NCI-H774 (cell line): ENCODE measurements around the gene PANX3.

Source experiments
- DNase-seq: peaks from one replicate; lab custom pipeline; 2025; lab: John Stamatoyannopoulos, UW

The PANX3 gene

DNA sequence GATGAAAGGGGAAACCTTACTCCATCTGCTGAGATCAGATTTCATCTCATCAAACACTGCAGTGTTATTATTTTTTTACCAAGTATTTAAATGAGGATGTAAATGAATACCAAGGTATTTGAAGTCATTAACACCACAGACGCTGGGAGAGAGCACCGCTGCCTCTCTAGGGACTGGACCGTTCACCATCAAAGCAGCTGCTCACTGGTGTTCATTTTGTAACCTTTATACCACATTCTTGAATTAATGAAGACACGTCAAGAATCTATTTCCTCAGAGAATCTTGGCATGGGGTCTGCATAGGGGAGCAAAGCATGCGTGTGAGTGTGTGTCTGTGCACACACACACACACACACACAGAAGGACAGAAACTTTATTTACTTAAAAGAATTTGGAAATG lies 46.7 kb downstream of the PANX3 start:
- no peak for DNase-seq

DNA sequence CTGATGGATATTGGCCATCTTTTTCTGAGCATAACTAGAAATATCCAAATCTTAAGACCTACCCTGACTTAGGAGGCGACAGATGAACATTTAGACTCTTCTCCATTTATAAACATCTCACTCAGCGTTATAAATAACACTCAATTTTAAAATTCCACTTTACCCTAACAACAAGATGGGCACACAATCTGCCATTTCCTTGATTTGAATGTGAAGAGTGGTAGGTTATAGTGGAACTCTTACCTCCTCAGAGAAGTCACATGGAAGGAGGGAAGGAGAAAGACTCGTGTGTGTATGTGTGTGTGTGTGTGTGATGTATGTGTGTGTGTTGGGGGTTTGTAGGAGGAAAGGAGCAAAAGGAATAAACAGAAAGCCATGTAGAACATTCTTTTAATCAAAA lies 47.3 kb downstream of the PANX3 start:
- DNase-seq, result no peak

DNA sequence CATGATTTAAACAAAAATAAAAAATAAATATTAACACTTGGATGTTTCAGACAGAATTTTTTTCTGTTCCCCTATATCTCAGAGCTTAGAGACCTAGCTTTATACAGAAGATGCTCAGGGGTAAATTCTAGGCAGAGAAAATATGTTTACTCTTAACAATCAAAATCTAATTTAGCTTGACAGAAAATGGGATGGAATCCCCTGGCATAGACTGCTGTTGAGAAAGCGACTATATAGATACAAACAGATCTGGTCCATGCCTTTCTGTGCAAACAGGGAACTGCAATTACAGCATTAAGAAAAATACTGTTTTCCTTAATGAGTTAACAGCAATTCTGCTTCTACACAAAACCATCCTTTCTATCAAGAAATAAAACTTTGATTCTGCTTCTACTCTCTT lies 47.8 kb downstream of the PANX3 start:
- DNase-seq, result no peak

DNA sequence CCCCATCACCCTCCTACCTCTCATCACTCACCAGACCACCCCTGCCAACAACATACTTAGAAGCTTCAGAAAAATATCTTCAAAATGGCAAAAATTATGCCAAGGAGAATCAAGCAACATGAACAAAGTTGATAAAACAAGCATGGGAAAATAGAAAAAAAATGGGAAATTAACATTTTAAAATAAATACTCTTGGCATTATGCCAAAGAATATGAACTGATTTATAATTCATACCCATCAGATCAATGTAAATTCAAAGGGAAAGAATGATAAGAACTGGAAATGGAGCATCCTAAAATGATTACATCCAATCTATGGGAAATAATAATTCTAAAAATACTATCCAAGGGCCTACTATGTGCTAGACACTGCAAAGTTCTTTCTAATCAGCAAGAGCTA lies 50.3 kb downstream of the PANX3 start:
- no peak for DNase-seq

DNA sequence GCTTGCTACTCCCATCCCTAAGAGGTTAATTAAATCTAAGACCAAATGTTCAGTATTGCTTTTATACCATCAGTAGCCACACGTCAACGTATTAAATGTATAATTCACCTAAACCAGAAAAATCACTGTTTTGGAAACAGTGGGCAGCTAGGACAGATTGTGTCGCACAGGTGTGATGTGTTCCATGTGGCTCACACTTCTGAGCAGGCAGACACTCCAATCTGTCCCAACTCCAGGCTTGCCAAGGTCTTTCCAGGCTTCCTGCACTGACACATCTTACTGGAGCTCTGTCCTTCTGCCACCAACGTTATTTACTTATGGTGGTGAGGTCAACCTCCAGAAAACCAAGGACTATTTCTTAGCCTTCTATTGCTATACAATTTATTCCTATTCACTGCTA lies 50.9 kb downstream of the PANX3 start:
- no peak for DNase-seq

DNA sequence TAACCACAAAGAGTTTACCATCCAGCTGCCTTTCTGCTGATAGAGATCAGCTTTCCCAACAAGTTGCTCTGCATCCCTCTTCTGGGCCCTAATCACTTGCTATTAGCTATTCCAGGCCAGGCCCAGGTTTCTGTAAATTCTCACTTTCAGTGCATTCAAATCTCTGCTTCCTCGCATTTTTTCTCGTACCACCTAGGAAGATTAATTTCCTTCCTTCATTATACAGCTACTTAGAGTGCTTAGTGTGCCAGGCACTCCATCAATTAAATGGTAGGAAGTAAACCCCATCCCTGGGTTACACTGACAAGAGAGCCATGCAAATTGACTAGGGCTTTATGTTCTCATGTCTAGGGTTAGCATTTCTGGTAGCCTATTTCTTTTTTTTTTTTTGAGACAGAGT lies 52.6 kb downstream of the PANX3 start:
- no peak for DNase-seq

DNA sequence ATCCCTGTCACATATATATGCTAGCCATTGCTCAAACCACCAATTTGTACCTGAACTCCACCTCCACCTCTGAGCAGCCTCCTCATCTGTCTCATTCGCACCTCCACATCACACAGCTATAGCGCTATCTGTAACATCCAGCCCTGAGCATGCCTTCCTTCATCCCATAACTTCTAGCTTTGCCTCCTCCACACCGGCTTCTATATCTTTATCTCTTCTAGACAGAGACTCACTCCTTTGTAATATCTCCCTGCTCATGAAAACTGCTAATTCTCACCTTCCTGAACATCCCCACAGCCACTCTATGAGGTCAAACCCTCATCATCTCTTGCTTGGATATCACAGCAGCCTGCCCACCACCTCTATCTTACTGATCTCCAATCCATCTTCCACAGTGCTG lies 56.4 kb downstream of the PANX3 start:
- DNase-seq, result no peak

DNA sequence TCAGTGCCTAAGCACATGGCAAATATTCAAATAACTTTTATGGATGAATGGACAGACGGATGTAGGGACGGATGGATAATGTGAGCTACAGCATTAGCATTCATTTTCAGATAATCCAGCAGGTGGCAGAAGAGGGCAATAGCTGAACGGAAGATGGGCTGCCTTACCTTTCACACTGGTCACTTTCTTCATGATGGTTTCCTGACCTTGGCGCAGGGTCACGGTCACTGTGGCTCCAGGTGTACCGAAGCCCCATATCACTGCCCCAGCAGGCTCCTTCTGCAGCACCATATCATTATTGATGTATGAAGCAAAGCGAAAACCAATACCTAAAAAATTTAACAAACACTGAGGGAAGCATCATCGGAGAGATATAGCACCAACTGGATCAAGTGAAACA lies 58.0 kb downstream of the PANX3 start:
- DNase-seq, result peak; percentile 12
